Hematopoietic multipotent progenitor cell treated with erythropoietin and hydrocortisone succinate and interleukin-3 and kit ligand, for 6 days (in vitro differentiated cells): Measurements from ENCODE around the gene TRIM15.
"Not testable (repeated sequence)": the region's sequence is repeated elsewhere in the genome, so short reads cannot be mapped to it uniquely, and the experiment has no call there.

Experiments
- DNase-seq: peaks from one replicate; pipeline ENCODE4 v3.0.0-alpha.2; 2015

Gene TRIM15

GRCh38 chr6:30163090-30163917, at the start of gene TRIM15:
TRIM15 (plus strand) TSS chr6:30163546; CDS start chr6:30163685, 139 bp downstream.
- no peak for DNase-seq

- no peak for DNase-seq
These were observed 49.5 kb upstream of the TRIM15 start for GRCh38 chr6:30113841-30114240.

- DNase-seq = no peak
These were observed 46.6 kb upstream of the TRIM15 start for GRCh38 chr6:30116724-30117123.

- not testable (repeated sequence) for DNase-seq
These were observed 44.7 kb upstream of the TRIM15 start for GRCh38 chr6:30118691-30119090.

- DNase-seq = no peak
These were observed 41.6 kb upstream of the TRIM15 start for GRCh38 chr6:30121446-30122366.

GRCh38 chr6:30122515-30122914, 40.8 kb upstream of the TRIM15 start:
- DNase-seq = no peak

- no peak for DNase-seq
These were observed 35.9 kb upstream of the TRIM15 start for GRCh38 chr6:30127238-30128093.

- DNase-seq = no peak
These were observed 33.8 kb upstream of the TRIM15 start for GRCh38 chr6:30129265-30130178.

GRCh38 chr6:30130179-30130679, 33.1 kb upstream of the TRIM15 start:
- DNase-seq = no peak

GRCh38 chr6:30130887-30131862, 32.2 kb upstream of the TRIM15 start:
- peak; percentile 96 for DNase-seq

GRCh38 chr6:30131947-30132497, 31.3 kb upstream of the TRIM15 start:
- no peak for DNase-seq

- no peak for DNase-seq
These were observed 28.2 kb upstream of the TRIM15 start for GRCh38 chr6:30135147-30135546.

GRCh38 chr6:30135757-30136156, 27.6 kb upstream of the TRIM15 start, which contains the start of gene TRIM40:
TRIM40 (plus strand) TSS chr6:30136140; CDS start chr6:30137037, 897 bp downstream.
- DNase-seq = no peak

GRCh38 chr6:30136570-30137286, 26.6 kb upstream of the TRIM15 start:
- DNase-seq = no peak

GRCh38 chr6:30140240-30140639, 23.1 kb upstream of the TRIM15 start:
- DNase-seq = not testable (repeated sequence)

GRCh38 chr6:30142665-30143064, 20.7 kb upstream of the TRIM15 start:
- no peak for DNase-seq

GRCh38 chr6:30143780-30144179, 19.6 kb upstream of the TRIM15 start:
- DNase-seq = no peak

- no peak for DNase-seq
These were observed 18.5 kb upstream of the TRIM15 start for GRCh38 chr6:30144811-30145210.

GRCh38 chr6:30145818-30146217, 17.5 kb upstream of the TRIM15 start:
- no peak for DNase-seq
